SH-SY5Y (cell line): Measurements from ENCODE around the gene NFATC2.

Experiments used
- GATA2 ChIP-seq: IDR thresholded peaks from 2 replicates; pipeline ENCODE4 v1.6.1; 2011; ENCODE audit warnings: mild to moderate bottlenecking, low read depth, low read length
- GATA3 ChIP-seq: IDR thresholded peaks from 2 replicates; pipeline ENCODE4 v1.6.1; 2011; ENCODE audit warnings: low read depth, mild to moderate bottlenecking, low read length, moderate library complexity

NFATC2 gene

DNA sequence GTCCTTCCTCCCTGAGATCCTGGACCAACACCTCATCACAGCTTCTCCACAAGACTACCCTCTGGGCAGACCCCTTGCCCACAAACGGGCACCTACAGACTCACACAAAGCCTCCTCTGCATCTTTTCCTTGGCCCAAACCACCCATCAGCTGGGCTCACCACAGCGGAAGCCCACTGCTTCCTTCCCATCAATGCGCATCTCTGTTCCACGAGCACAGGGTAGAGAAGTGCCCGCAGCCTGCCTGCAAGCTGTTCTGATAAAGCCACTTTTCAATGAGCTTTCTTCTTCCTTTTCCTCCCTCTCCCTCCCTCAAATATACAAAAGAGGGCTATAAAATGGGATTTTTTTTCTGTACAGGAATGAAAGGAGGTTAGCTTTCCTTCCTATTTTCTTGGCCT, 111.2 kb downstream of the NFATC2 start:
- TF ChIP-seq GATA2, result no peak
- TF ChIP-seq GATA3, result no peak

GRCh38 chr20:51430198-51430950, 112.1 kb downstream of the NFATC2 start:
- TF ChIP-seq GATA2, result no peak
- no peak for TF ChIP-seq GATA3

- TF ChIP-seq GATA2, result no peak
- TF ChIP-seq GATA3, result no peak
Measured at GRCh38 chr20:51429696-51430095, 112.8 kb downstream of the NFATC2 start.

DNA sequence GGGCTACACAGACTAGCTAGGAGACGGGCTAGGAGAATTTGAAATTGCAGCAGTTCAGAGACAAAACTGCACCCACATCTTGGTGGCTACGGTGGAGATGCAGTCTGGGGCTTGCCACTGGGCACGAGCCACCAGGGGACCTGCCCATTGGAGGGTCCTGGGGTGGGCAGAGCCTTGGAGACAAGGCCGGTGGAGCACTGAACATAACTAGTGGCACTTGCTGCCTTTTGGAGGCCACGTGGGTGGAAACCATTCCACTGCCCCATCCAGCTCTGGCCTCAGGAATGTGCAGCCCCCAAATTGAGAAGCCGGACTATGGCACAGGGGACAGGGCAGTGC, 113.4 kb downstream of the NFATC2 start:
- TF ChIP-seq GATA3 (no peak), GATA2 (no peak)

DNA sequence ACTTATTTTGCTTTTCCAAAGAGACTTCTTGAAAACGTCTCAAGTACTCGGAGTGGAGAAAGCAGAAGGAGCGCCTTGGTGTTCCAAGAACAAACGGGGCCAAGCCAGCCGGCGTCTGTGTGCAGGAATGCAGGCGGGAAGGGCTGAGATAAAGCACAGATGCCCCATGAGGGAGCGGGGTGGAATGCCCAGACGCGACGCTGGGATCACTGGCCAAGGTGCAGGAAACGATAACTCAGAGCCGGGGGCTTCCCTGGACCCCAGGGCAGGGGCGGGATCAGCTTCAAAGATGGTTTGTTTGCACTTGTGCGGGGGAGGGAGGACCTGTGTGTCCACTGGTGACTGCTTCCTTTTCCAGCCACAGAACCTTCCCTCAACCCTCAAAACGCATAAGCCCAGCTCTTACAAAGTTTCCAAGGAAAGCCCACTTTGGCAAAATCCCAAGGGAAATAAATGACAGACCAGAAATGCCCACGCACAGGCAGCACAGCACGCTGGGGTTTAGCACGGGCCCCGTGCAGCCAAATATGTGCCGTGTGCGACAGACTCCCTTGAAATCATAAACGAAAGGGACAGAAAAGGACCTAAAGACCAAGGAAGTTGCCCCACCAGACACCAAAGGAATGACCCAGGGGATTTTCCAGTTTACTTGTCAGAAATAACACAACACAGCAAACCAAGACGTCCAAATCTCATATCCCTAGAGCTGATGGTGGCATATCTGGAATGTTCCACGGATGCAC, 113.9 kb downstream of the NFATC2 start:
- TF ChIP-seq GATA2 (no peak), GATA3 (no peak)

DNA sequence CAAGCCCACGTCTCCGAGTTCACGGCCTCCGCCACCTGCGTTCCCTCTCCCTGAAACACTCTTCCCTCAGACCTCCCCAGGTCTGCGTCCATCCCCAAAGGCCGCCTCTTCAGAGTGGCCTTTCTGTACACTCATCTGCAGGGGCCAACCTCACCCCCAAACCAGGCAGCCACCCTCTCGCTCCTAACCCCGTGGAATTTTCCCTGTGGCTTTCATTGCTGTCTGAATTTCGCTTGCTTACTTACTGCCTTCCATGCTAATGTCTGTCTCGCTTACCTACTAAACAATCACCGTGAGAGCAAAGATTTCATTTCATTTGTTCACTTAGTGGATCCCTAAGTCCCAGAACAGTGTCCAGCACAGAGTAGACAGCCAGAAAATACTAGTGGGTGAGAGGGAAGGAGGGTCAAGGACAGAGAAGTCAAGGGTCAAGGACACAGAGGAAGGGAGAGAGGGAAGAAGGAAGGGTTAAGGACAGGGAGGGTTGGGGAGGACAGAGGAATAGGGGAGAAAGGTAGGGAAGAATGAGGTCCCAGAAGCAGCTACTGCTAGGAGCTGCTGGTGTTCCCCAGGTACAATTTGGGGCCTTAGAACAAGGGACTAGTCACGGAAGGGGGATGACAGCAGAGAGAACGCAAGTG, 114.7 kb downstream of the NFATC2 start:
- TF ChIP-seq GATA3, result no peak
- no peak for TF ChIP-seq GATA2

DNA sequence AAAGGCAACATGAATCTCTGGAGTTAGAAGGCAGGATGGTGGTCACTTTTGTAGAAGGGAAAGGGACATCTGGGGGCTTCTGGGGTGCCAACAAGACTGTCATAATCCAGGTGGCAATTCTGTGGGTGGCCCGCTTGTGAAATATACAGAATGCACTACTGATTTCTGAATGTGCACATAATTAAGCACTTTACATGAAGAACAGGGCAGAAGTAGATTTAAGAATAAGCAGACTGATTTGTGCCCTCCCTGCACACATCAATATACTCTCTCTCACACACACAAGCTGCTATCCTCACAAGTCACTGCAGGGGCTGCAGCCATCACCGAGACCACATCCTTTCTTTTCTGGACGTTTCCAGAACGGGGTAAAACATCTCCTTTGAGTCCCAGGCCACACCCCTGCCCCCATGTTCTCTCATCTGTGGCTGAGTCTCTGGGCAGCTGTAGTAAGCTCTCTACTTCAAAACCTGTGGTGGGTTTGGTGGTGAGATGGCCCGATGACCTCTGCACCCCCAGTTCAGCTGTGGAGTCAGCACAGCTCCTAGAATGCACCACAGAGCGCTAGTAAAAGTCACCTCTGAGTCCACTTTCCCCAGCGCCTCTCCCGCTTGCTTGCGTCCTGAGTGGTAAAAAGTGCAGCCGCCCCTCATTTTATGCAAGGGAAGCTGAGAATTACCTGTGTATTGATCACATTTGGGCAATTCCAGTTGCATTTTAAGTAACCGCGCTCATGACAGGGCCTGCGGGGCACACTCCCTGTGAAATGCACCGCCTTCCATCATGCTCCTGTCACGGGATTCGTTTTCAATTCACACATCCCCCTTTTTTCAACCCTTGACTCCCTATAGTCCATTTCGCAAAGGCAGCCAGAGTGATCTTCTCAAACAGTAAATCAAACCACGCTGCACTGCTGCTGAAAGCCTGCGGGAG, 115.5 kb downstream of the NFATC2 start:
- TF ChIP-seq GATA2 (no peak), GATA3 (no peak)

- TF ChIP-seq GATA2, result no peak
- TF ChIP-seq GATA3, result no peak
Measured at GRCh38 chr20:51425347-51426106, 117.0 kb downstream of the NFATC2 start.

- TF ChIP-seq GATA2 (no peak), GATA3 (no peak)
Measured at GRCh38 chr20:51424270-51425117, 118.0 kb downstream of the NFATC2 start.

DNA sequence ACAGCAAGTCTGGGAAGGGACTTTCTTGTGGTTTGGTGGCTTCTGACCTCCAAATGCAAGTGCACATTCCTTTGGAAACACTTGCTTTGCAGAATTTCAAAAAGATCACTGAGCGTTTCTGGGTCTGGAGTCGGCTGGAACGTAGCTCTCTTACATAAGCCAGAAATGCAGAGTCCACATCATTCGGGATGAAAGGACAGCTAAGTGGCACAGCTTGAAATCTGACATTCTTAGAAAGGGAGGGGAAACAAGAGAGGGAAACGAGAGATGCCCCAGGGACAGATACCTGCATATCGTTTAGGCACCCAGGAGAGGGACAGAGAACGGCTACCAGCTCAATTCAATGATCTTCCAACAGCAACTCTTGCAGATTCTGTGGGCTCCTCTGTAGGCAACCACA, 118.7 kb downstream of the NFATC2 start:
- TF ChIP-seq GATA2 (no peak), GATA3 (no peak)

DNA sequence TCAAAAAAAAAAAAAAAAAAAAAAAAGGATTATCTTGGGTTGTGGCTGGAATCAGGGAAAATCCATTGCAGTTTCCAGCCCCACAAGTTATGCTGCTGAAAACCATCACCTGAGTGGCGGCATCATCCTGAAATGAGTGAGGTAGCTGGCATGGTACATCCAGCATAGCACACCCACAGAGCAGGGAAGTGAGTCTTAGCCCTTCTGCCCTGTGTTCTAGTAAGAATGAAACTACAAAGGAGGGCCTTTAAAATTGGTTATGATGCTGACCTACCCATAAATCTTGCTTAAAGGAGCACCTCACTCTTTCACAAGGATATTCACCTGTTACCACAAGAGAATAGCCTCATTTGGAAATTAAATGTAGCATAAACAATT, 119.2 kb downstream of the NFATC2 start:
- TF ChIP-seq GATA3, result no peak
- TF ChIP-seq GATA2, result no peak

DNA sequence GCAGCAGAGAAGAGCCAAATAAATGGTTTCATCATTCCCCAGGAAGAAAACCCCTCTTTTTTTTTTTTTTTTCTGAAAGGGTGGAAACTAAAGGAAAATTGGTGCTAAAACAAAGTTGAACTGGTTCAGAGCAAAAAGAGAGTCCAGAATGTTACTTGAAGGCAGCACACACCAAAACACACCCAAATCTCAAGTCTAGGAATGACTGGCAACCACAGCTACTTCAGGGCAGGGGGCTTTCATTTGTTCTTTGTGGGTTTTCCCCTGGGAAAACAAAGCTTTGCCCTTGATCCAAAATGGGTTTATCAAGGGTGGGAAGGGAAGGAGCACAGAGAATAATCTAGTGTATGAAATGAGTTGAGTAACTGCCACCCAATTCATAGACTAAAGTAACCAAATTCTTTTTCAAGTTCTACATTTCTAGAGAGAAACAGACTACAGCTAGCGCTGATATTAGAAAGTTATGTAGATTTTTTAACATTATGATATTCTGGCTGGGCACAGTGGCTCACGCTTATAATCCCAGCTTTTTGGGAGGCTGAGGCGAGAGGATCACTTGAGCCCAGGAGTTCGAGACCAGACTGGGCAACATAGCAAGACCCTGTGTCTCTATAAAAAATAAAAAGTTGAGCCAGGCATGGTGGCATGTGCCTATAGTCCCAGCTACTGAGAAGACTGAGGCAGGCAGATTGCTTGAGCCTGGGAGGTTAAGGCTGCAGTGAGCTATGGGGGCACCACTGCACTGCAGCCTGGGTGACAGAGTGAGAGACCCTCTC, 119.8 kb downstream of the NFATC2 start:
- TF ChIP-seq GATA3 (no peak), GATA2 (no peak)

DNA sequence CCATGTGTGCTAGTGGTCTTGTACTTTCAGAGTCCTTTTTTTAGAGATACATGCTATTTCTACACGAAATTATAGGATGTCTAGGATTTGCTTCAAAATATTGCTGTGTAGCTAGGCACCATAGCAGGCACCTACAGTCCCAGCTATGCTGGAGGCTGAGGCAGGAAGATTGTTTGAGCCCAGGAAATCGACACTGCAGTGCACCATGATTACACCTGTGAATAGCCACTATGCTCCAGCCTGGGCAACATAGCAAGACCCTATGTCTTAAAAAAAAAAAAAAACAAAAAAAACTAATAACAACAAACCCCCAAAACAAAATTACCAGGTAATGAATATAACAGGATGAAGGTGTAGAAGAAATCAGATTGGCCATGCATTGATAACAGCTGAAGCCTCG, 121.7 kb downstream of the NFATC2 start:
- no peak for TF ChIP-seq GATA2
